Activated CD8-positive, alpha-beta T cell treated with anti-CD3 and anti-CD28 coated beads for 36 hours (primary cell): ENCODE results near the gene CMC4. TPM values are rescaled to one million over a fixed set of nuclear protein-coding genes. Genes with fewer than 3 reads are reported as not detected.

Source experiments
- ATAC-seq: fragments of 200-7000 bp; cut with Tn5 transposase; one replicate; pipeline ENCODE4 v1.10.0; 2021; ENCODE audit warnings: mild to moderate bottlenecking, moderate library complexity
- CTCF ChIA-PET: fragments of 350-600 bp; sonication (Branson Sonifier 250); formaldehyde crosslinking; loops from one replicate; lab custom pipeline; 2021; ENCODE audit warnings: antibody characterized with exemption; lab: Charles Lee
- POLR2A ChIA-PET: fragments of 350-600 bp; sonication (Branson Sonifier 250); formaldehyde crosslinking; loops from one replicate; lab custom pipeline; 2021; ENCODE audit warnings: antibody characterized with exemption; lab: Charles Lee
- DNase-seq: peaks from one replicate; pipeline ENCODE4 v3.0.0-alpha.2; 2020
- H3K27ac Mint-ChIP-seq: one replicate; pipeline ENCODE4 v1.8.0; 2021; ENCODE audit warnings: mild to moderate bottlenecking, mixed read lengths
- H3K27me3 Mint-ChIP-seq: one replicate; pipeline ENCODE4 v1.8.0; 2021; ENCODE audit warnings: mixed read lengths
- H3K36me3 Mint-ChIP-seq: one replicate; pipeline ENCODE4 v1.8.0; 2021; ENCODE audit warnings: low read depth, mixed read lengths
- H3K4me1 Mint-ChIP-seq: one replicate; pipeline ENCODE4 v1.8.0; 2021; ENCODE audit warnings: low read depth, mixed read lengths
- H3K4me3 Mint-ChIP-seq: one replicate; pipeline ENCODE4 v1.8.0; 2021; ENCODE audit warnings: mild to moderate bottlenecking, moderate library complexity, mixed read lengths
- H3K9me3 Mint-ChIP-seq: one replicate; pipeline ENCODE4 v1.8.0; 2021; ENCODE audit warnings: mixed read lengths
- CTCF ChIP-seq: fragments of 200-600 bp; IDR thresholded peaks from one replicate; pipeline ENCODE4 v1.8.0; 2022; ENCODE audit warnings: antibody characterized with exemption, mild to moderate bottlenecking
- intact Hi-C: fragments of 100-400 bp; cut with micrococcal nuclease; formaldehyde crosslinking; loops from one replicate; pipeline ENCODE4 v1.10.0; 2022
- total RNA-seq, 2 experiments: library from RNA; stranded (reverse); gene quantifications; one replicate each; pipeline ENCODE4 v1.2.3, GENCODE V29; 2021

CMC4 gene
- total RNA-seq, 2 experiments from 2014 or later: 3.8 to 5.1 TPM

GRCh38 chrX:155026727-155027508, 44.0 kb downstream of the CMC4 start, which contains the start of gene FUNDC2:
FUNDC2 (plus strand) TSS chrX:155026844; CDS start chrX:155026939, 95 bp downstream.
- CTCF ChIA-PET: interaction anchor here (1.4 kb wide), 1 partner anchor 22 kb away, joined by 3 read pairs; no protein-coding TSS in a partner anchor
- Mint-ChIP-seq H3K36me3 (no peaks in the 10 kb centered on the region), H3K4me1 (peaks cover 25% of the 10 kb centered on the region), H3K9me3 (no peaks in the 10 kb centered on the region), H3K27me3 (no peaks in the 10 kb centered on the region), H3K4me3 (peak within 1 kb of the TSS; percentile 85), H3K27ac (peak within 1 kb of the TSS; percentile 95)
- POLR2A ChIA-PET: no interaction called here
- ATAC-seq (peak; percentile 87), DNase-seq (peak; percentile 93)
- no peak for TF ChIP-seq CTCF
- intact Hi-C loops: no loop called here

- Mint-ChIP-seq H3K36me3 (no peaks in the 10 kb centered on the region), H3K9me3 (no peaks in the 10 kb centered on the region), H3K27me3 (no peaks in the 10 kb centered on the region), H3K4me3 (peak overlapping the region; percentile 85), H3K27ac (peak overlapping the region; percentile 82), H3K4me1 (peaks cover 23% of the 10 kb centered on the region)
- intact Hi-C loops: no loop called here
- CTCF ChIA-PET: no interaction called here
- POLR2A ChIA-PET: no interaction called here
- DNase-seq: no peak
- no peak for TF ChIP-seq CTCF
- no peak for ATAC-seq
Measured at GRCh38 chrX:155026420-155026726, 44.6 kb downstream of the CMC4 start.

GRCh38 chrX:155023907-155024833, 46.8 kb downstream of the CMC4 start:
- no peaks in the 10 kb centered on the region for H3K9me3 Mint-ChIP-seq
- no peak for TF ChIP-seq CTCF
- H3K36me3 Mint-ChIP-seq: no peaks in the 10 kb centered on the region
- H3K4me3 Mint-ChIP-seq: no peak overlapping the region
- H3K27me3 Mint-ChIP-seq: no peaks in the 10 kb centered on the region
- ATAC-seq (no peak), DNase-seq (no peak)
- H3K4me1 Mint-ChIP-seq: peaks cover 14% of the 10 kb centered on the region
- no peak overlapping the region for H3K27ac Mint-ChIP-seq
- intact Hi-C loops: no loop called here
- CTCF ChIA-PET: interaction anchor here (1.2 kb wide), 1 partner anchor 107 kb away, joined by 3 read pairs; no protein-coding TSS in a partner anchor
- POLR2A ChIA-PET: no interaction called here

- ChIA-PET CTCF (interaction anchor here (0.7 to 1.2 kb wide), 2 partner anchors 35 to 105 kb away, joined by 3 read pairs; no protein-coding TSS in a partner anchor), POLR2A (no interaction called here)
- ATAC-seq (no peak), DNase-seq (no peak)
- Mint-ChIP-seq H3K4me3 (no peak within 1 kb of the TSS), H3K27ac (no peak within 1 kb of the TSS), H3K4me1 (peaks cover 5% of the 10 kb centered on the region), H3K27me3 (no peaks in the 10 kb centered on the region), H3K9me3 (no peaks in the 10 kb centered on the region), H3K36me3 (no peaks in the 10 kb centered on the region)
- intact Hi-C loops: no loop called here
- no peak for TF ChIP-seq CTCF
Measured at GRCh38 chrX:155022585-155022984, 48.4 kb downstream of the CMC4 start, which contains the start of gene F8. F8 (minus strand) TSS chrX:155022723; CDS start chrX:155022552, 171 bp downstream.
